Chondrocyte (in vitro differentiated cells): ENCODE results near the gene NOL4. TPM values are rescaled to one million over a fixed set of nuclear protein-coding genes. Genes with fewer than 3 reads are reported as not detected.
A peak's percentile ranks its signal among the peaks of the same experiment; 100 is the strongest.
"Not testable (repeated sequence)": the region's sequence is repeated elsewhere in the genome, so short reads cannot be mapped to it uniquely, and the experiment has no call there.

Experiments
- DNase-seq: peaks from one replicate; pipeline ENCODE4 v3.0.0; 2021; ENCODE audit warnings: mixed read lengths, low spot score
- H3K27ac Mint-ChIP-seq: one replicate; pipeline ENCODE4 v1.8.0; 2021; ENCODE audit warnings: mild to moderate bottlenecking, moderate library complexity, mixed read lengths; ENCODE audit not compliant: unreplicated experiment
- H3K27me3 Mint-ChIP-seq: 2 replicates; pipeline ENCODE4 v1.8.0; 2021; ENCODE audit warnings: low read depth, mixed read lengths
- H3K36me3 Mint-ChIP-seq: 2 replicates; pipeline ENCODE4 v1.8.0; 2021; ENCODE audit warnings: low read depth, mixed read lengths
- H3K4me1 Mint-ChIP-seq: 2 replicates; pipeline ENCODE4 v1.8.0; 2021; ENCODE audit warnings: low read depth, mild to moderate bottlenecking, mixed read lengths
- H3K4me3 Mint-ChIP-seq: one replicate; pipeline ENCODE4 v1.8.0; 2021; ENCODE audit warnings: mild to moderate bottlenecking, moderate library complexity, mixed read lengths; ENCODE audit not compliant: unreplicated experiment
- H3K9me3 Mint-ChIP-seq: 2 replicates; pipeline ENCODE4 v1.8.0; 2021; ENCODE audit warnings: low read depth, mixed read lengths
- long read RNA-seq: library from polyadenylated mRNA; stranded (forward); transcript quantifications from one replicate; pipeline ENCODE4 v2.0.0, GENCODE V29; 2021
- total RNA-seq: library from RNA; stranded (reverse); gene quantifications from 3 replicates; pipeline ENCODE4 v1.2.1, GENCODE V29; 2021
- TF ChIP-seq, protein P1 (sequence below): fragments of 200-600 bp; sonication (generic); IDR thresholded peaks from 2 replicates; pipeline ENCODE4 v1.5.0; 2021; ENCODE audit warnings: antibody characterized with exemption, mild to moderate bottlenecking, moderate library complexity

NOL4 gene, protein sequence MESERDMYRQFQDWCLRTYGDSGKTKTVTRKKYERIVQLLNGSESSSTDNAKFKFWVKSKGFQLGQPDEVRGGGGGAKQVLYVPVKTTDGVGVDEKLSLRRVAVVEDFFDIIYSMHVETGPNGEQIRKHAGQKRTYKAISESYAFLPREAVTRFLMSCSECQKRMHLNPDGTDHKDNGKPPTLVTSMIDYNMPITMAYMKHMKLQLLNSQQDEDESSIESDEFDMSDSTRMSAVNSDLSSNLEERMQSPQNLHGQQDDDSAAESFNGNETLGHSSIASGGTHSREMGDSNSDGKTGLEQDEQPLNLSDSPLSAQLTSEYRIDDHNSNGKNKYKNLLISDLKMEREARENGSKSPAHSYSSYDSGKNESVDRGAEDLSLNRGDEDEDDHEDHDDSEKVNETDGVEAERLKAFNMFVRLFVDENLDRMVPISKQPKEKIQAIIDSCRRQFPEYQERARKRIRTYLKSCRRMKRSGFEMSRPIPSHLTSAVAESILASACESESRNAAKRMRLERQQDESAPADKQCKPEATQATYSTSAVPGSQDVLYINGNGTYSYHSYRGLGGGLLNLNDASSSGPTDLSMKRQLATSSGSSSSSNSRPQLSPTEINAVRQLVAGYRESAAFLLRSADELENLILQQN
- not detected in 3 replicates for total RNA-seq
- long read RNA-seq, partial matches to known transcripts, result 0 of 1 reads
- long read RNA-seq, other reads (novel, unspliced or antisense), result 1 of 1 reads

- Mint-ChIP-seq H3K27me3 (peaks cover 81% of the 10 kb centered on the region), H3K27ac (no peak within 1 kb of the TSS), H3K4me3 (peak within 1 kb of the TSS; percentile 67), H3K9me3 (no peaks in the 10 kb centered on the region), H3K4me1 (peaks cover 28% of the 10 kb centered on the region), H3K36me3 (no peaks in the 10 kb centered on the region)
- TF ChIP-seq, protein P1, sequence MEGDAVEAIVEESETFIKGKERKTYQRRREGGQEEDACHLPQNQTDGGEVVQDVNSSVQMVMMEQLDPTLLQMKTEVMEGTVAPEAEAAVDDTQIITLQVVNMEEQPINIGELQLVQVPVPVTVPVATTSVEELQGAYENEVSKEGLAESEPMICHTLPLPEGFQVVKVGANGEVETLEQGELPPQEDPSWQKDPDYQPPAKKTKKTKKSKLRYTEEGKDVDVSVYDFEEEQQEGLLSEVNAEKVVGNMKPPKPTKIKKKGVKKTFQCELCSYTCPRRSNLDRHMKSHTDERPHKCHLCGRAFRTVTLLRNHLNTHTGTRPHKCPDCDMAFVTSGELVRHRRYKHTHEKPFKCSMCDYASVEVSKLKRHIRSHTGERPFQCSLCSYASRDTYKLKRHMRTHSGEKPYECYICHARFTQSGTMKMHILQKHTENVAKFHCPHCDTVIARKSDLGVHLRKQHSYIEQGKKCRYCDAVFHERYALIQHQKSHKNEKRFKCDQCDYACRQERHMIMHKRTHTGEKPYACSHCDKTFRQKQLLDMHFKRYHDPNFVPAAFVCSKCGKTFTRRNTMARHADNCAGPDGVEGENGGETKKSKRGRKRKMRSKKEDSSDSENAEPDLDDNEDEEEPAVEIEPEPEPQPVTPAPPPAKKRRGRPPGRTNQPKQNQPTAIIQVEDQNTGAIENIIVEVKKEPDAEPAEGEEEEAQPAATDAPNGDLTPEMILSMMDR, result peak; percentile 45
- DNase-seq, result no peak
Measured at GRCh38 chr18:34224423-34225217, at the start of gene NOL4. TSS of gene NOL4 (minus strand) at chr18:34224913. CDS start at chr18:34223253, 1,660 bp downstream.

DNA sequence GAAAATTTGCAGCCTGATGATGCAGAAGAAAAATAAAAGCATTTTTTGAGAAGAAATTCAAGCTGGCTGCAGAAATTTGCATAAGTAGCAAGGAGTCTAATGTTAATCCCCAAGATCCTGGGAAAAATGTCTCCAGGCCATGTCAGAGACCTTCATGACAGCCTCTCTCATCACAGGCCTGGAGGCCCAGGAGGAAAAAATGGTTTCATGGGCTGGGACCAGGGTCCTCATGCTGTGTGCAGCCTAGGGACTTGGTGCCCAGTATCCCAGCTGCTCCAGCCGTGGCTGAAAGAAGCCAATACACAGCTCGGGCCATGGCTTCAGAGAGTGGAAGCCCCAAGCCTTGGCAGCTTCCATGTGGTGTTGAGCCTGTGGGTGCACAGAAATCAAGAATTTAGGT, 41.3 kb upstream of the NOL4 start:
- not testable (repeated sequence) for H3K27ac Mint-ChIP-seq, DNase-seq, H3K4me1 Mint-ChIP-seq, H3K4me3 Mint-ChIP-seq, H3K36me3 Mint-ChIP-seq, H3K27me3 Mint-ChIP-seq
- H3K9me3 Mint-ChIP-seq, result peaks cover 17% of the 10 kb centered on the region

DNA sequence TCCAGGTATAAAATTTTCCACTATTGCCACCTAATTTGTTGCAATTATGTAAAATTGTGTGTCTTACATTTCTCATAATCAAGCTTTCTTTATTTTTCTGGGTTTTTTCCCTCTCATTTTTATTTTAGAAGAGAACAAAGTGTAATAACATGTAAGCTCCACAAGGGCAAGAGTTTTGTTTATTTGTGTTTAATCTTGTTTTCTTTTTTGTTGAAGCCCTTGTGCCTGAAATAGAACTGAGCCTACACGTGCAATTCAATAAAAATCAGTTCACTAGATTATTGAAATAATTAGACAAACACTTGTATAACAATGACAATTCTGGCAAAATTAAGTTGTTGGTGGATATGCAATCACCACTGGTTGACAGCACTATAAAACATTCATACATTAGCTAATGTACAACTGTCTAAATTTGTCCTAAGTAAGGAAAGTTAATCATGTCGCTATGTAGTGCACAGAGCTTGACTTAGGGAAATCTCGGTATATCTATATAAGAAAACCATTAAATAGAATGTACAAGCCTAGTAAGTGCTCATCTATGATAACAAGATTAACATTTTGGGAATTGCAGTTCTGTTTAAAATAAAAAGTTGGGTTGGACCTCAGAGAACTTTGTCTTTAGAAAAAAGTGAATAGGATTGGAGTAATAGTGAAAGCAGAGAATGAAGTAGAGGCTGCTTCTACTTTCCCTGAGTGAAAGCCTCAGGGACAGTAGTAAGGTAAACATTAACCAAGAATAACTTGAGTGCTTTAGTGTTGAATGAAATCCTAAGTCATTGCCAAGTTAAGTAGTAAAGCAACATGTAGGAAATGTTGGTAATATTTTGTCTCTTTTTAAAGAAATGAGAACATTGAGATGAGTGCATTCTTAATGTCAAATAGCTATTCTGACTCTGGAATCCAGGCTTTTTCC, 37.4 kb upstream of the NOL4 start:
- Mint-ChIP-seq H3K27me3 (peaks cover 7% of the 10 kb centered on the region), H3K9me3 (peaks cover 10% of the 10 kb centered on the region), H3K4me3 (no peak overlapping the region), H3K36me3 (peaks cover 4% of the 10 kb centered on the region), H3K4me1 (peaks cover 7% of the 10 kb centered on the region), H3K27ac (no peak overlapping the region)
- TF ChIP-seq, protein P1, result peak; percentile 45
- DNase-seq, result no peak

GRCh38 chr18:34258176-34258575, 33.5 kb upstream of the NOL4 start:
- DNase-seq, result no peak
- H3K4me3 Mint-ChIP-seq, result no peak overlapping the region
- H3K27ac Mint-ChIP-seq, result no peak overlapping the region
- TF ChIP-seq, protein P1, result no peak
- H3K36me3 Mint-ChIP-seq, result peaks cover 4% of the 10 kb centered on the region
- H3K4me1 Mint-ChIP-seq, result peaks cover 7% of the 10 kb centered on the region
- H3K9me3 Mint-ChIP-seq, result peaks cover 4% of the 10 kb centered on the region
- peaks cover 18% of the 10 kb centered on the region for H3K27me3 Mint-ChIP-seq

DNA sequence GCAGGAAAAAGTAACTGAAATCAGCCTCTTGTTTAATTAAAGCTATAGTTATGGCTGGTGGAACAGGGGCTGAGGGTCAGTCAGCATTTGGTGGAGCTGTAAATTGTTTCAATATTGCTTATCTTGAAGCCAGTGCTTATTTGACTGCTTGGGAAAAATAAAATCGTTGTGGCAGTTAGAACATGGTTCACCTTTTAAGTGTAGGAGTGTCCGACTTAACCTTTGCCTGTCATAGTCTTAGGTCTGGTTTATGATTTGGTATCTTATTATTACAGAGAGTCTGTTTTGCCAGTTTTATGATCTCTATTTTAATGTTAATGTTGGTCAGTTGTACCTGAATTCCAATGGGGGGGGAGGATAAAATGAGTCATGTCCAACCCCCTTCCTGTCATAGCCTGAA, 27.2 kb upstream of the NOL4 start:
- Mint-ChIP-seq H3K9me3 (peaks cover 18% of the 10 kb centered on the region), H3K4me3 (no peak overlapping the region), H3K4me1 (no peaks in the 10 kb centered on the region), H3K36me3 (no peaks in the 10 kb centered on the region), H3K27ac (no peak overlapping the region), H3K27me3 (peaks cover 11% of the 10 kb centered on the region)
- TF ChIP-seq, protein P1, result no peak
- no peak for DNase-seq
